ENCODE results near the gene POU5F1. TPM values are rescaled to one million over a fixed set of nuclear protein-coding genes. Genes with fewer than 3 reads are reported as not detected.

POU5F1 gene
- total RNA-seq, 4 donors from 2014 or later = 1.2 to 9.8 TPM; not detected in 2

DNA sequence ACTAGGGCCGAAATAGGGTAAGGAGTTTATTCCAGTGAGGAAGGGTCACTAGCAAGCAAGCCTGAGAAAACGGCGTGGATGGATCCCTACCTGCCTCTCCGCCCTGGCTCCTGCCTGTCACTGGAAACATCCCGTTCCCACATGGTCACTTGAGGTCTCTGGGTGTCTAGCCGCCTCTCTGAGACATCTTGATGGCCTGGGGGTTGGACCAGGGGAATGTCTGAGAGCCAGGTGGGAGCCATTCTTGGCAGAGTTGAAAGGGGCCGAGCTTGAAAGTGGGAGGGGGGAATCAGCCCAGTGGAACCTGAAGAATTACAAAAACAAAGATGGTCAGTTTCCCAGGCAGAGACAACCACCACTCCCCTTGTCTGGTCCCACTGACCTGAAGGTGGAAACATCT lies 13.8 kb downstream of the POU5F1 start:
- Histone ChIP-seq H3K9me3 (no peaks in the 10 kb centered on the region), H3K36me3 (peaks cover 0 to 45% (median 0%) of the 10 kb centered on the region in 3 donors), H3K4me3 (no peak overlapping the region), H3K27me3 (no peaks in the 10 kb centered on the region), H3K4me1 (peaks cover 0 to 26% (median 11%) of the 10 kb centered on the region in 4 donors), H3K27ac (no peak overlapping the region)
- 89 to 90% methylated on average over 7 of the region's 7 CpGs for whole genome bisulfite sequencing, 2 donors
- TF ChIP-seq EP300 (IDR thresholded peaks at IDR 0.05) = no peak
- TF ChIP-seq POLR2A (IDR thresholded peaks at IDR 0.05) = no peak
- TF ChIP-seq, protein P1, sequence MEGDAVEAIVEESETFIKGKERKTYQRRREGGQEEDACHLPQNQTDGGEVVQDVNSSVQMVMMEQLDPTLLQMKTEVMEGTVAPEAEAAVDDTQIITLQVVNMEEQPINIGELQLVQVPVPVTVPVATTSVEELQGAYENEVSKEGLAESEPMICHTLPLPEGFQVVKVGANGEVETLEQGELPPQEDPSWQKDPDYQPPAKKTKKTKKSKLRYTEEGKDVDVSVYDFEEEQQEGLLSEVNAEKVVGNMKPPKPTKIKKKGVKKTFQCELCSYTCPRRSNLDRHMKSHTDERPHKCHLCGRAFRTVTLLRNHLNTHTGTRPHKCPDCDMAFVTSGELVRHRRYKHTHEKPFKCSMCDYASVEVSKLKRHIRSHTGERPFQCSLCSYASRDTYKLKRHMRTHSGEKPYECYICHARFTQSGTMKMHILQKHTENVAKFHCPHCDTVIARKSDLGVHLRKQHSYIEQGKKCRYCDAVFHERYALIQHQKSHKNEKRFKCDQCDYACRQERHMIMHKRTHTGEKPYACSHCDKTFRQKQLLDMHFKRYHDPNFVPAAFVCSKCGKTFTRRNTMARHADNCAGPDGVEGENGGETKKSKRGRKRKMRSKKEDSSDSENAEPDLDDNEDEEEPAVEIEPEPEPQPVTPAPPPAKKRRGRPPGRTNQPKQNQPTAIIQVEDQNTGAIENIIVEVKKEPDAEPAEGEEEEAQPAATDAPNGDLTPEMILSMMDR (IDR thresholded peaks at IDR 0.05) = no peak
- no peak for DNase-seq (ENCODE audit: low spot score in 2 of 2)

DNA sequence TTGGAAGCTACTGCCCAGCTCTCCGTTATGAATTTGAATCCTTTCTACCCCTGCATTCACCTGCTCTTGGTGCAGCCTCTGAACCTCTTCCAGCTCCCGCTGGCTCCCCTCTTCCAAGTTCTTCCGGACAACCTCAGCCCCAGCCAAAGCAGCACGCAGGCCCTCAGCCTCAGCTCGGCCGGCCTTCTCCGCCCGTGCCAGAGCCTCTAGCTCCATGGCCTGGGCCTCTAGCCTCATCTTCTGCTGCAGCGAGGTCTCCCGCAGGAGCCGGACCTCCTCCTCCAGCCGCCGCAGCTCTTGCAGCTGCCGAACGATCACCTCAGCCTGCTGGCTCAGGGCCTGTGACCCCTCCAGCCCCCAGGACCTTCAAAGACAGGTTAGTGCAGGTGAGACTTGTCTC lies 16.0 kb downstream of the POU5F1 start:
- DNase-seq (ENCODE audit: low spot score in 2 of 2) = no peak
- peaks cover 0 to 56% (median 0%) of the 10 kb centered on the region in 3 donors for H3K36me3 ChIP-seq
- H3K4me1 ChIP-seq = peaks cover 0 to 21% (median 9%) of the 10 kb centered on the region in 4 donors
- WGBS, 2 donors = 80 to 94% methylated on average over 15 of the region's 15 CpGs
- no peak overlapping the region for H3K27ac ChIP-seq
- TF ChIP-seq POLR2A (IDR thresholded peaks at IDR 0.05) (no peak), EP300 (IDR thresholded peaks at IDR 0.05) (no peak)
- TF ChIP-seq, protein P1 (IDR thresholded peaks at IDR 0.05) = no peak
- H3K9me3 ChIP-seq = no peaks in the 10 kb centered on the region
- no peaks in the 10 kb centered on the region for H3K27me3 ChIP-seq
- no peak overlapping the region for H3K4me3 ChIP-seq

DNA sequence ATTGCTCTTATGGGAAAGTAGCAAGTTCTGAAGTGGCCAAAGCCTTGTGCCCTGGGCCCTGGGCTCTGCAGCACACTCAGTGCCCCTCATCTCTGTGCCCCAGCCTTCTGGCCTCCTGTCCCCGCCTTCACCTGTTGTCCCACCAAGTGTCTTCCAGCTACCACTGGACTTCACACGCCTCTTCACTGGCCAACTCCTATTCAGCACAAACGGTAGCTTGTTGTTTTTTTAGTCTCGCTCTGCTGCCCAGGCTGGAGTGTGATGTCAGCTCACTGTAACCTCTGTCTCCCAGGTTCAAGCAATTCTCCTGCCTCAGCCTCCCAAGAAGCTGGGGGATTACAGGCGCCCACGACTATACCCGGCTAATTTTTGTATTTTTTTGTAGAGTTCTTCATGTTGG lies 17.7 kb downstream of the POU5F1 start:
- Histone ChIP-seq H3K36me3 (peaks cover 0 to 72% (median 0%) of the 10 kb centered on the region in 3 donors), H3K4me3 (no peak overlapping the region), H3K4me1 (peaks cover 0 to 12% (median 2%) of the 10 kb centered on the region in 4 donors), H3K9me3 (no peaks in the 10 kb centered on the region), H3K27me3 (no peaks in the 10 kb centered on the region), H3K27ac (no peak overlapping the region)
- no peak for DNase-seq (ENCODE audit: low spot score in 2 of 2)
- TF ChIP-seq EP300 (IDR thresholded peaks at IDR 0.05) = no peak
- TF ChIP-seq, protein P1 (IDR thresholded peaks at IDR 0.05) = no peak
- TF ChIP-seq POLR2A (IDR thresholded peaks at IDR 0.05) = no peak
- WGBS, 2 donors = 86 to 88% methylated on average over 7 of the region's 7 CpGs

DNA sequence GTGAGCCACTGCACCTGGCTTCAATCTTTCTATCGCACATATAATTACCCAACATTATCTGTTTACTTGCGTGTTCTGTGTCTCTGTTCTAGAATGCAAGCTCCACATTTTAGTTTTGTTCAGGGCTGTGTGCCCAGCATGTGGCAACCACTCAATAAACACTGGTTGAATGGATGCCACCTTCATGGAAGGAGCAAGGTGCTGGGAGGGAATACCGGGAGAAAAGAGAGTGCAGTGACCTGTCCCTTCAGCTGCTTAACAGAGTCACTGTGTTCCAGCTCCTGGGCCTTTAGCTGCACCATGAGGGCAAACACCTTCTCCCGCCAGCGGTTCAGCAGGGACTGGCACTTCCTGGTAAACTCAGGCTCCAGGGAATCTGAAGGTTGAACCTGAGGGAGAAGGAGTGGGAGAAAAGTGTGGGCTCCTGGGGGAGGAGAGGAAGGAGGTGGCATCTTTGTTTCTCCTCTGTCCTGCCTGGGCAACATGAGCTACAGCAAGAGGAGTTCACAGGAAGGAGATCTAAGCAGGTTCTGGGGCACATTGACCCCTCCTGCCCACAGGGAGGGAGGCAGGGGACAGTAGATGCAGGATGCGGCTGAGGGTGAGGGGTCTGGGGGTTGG lies 20.5 kb downstream of the POU5F1 start:
- no peaks in the 10 kb centered on the region for H3K9me3 ChIP-seq
- peaks cover 0 to 80% (median 0%) of the 10 kb centered on the region in 3 donors for H3K36me3 ChIP-seq
- no peaks in the 10 kb centered on the region for H3K4me1 ChIP-seq
- WGBS, 2 donors = 83 to 95% methylated on average over 6 of the region's 6 CpGs
- no peak for TF ChIP-seq POLR2A (IDR thresholded peaks at IDR 0.05)
- TF ChIP-seq, protein P1 (IDR thresholded peaks at IDR 0.05) = no peak
- TF ChIP-seq EP300 (IDR thresholded peaks at IDR 0.05) = no peak
- H3K4me3 ChIP-seq = no peak overlapping the region
- H3K27ac ChIP-seq = no peak overlapping the region
- DNase-seq (ENCODE audit: low spot score in 2 of 2) = no peak
- no peaks in the 10 kb centered on the region for H3K27me3 ChIP-seq

DNA sequence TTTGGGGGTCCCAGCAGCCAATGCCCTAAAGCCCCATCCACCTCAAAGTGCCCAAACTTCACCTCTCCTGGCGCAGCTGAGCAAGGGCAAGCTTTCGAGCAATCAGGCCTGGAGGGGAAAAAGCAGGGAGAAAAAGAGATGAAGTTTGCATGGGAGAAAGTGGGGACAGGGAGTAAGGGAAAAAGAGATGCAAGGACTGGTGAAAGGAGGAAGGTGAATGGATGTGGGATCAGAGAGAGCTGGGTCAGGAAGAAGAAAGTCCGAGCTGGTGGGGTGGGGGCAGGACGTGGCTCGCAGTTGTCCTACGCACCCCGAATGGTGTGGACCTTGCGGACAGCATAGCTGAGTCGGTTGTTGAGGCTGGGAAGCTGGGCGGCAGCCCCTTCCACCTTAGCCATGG lies 25.1 kb downstream of the POU5F1 start:
- no peak for TF ChIP-seq EP300 (IDR thresholded peaks at IDR 0.05)
- TF ChIP-seq POLR2A (IDR thresholded peaks at IDR 0.05) = no peak
- TF ChIP-seq, protein P1 (IDR thresholded peaks at IDR 0.05) = no peak
- no peak for DNase-seq (ENCODE audit: low spot score in 2 of 2)
- Histone ChIP-seq H3K27me3 (no peaks in the 10 kb centered on the region), H3K36me3 (peaks cover 0 to 70% (median 0%) of the 10 kb centered on the region in 3 donors), H3K9me3 (no peaks in the 10 kb centered on the region), H3K4me1 (peaks cover 0 to 14% (median 0%) of the 10 kb centered on the region in 4 donors), H3K27ac (peak overlapping the region in 1 of 4 donors; percentile 37), H3K4me3 (no peak overlapping the region)
- 92 to 94% methylated on average over 10 of the region's 10 CpGs for WGBS, 2 donors

Measured in tibial nerve (tissue), 4 donors.